ENCODE measurements around the gene APH1B.
"Not testable (repeated sequence)": the region's sequence is repeated elsewhere in the genome, so short reads cannot be mapped to it uniquely, and the experiment has no call there.

Gene APH1B

DNA sequence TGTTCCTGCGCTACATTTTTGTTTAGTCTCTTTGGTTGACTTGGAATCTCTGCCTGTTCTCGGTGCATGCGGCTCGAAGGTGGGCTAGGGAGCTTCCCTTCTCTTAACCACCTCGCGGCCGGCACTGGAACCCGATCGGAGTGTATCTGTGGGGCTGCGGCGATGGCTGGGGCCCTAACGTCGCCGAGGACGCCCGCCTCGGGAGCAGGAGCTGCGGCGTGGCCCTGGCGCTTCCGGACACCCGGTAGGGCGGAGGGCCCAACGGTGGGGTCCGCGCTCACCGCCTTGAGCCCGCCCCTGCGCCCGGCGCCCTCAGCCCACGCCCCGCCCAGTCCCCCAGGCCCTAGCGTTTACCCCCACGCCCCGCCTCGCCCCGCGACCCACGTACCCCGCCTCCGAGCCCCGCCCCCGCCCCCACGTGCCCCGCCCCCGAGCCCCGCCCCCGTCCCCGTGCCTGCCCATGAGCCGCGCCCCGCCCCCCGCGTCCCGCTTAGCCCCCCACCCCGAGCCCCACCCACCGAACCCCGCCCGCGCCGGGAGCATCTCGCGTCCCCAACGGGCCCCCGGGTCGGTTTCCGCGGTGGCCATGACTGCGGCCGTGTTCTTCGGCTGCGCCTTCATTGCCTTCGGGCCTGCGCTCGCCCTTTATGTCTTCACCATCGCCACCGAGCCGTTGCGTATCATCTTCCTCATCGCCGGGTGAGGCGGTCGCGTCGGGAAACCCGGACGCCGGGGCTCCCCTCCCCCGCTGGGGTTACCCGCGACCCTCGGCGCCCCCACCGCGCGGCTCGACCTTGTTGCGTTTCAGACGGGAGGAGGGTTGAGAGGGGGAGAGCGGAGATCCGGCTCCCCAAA, at the start of gene APH1B:
APH1B (plus strand) TSS at position 568 of the 855 bp plus-strand sequence; CDS start at position 587, 19 bp downstream.
- peak; percentile 94 for DNase-seq (ENCODE audit: low spot score)
- no peak for FAIRE-seq

DNA sequence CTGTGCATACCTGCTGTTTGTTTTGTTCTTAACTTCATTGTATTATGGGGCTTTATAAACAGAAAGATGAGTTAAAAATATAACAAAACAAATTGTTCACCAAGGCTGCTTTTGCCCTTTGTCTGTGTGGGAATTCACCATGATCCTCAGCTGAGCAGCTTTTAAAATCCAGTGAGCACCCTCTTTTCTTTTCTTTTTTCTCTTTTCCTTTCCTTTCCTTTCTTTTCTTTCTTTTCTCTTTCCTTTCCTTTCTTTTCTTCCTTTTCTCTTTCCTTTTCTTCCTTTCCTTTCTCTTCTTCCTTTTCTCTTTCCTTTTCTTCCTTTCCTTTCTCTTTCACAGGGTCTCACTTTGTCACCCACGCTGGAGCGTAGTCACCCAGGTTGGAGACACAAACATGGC, 49.7 kb upstream of the APH1B start:
- no peak for DNase-seq (ENCODE audit: low spot score)
- no peak for FAIRE-seq

DNA sequence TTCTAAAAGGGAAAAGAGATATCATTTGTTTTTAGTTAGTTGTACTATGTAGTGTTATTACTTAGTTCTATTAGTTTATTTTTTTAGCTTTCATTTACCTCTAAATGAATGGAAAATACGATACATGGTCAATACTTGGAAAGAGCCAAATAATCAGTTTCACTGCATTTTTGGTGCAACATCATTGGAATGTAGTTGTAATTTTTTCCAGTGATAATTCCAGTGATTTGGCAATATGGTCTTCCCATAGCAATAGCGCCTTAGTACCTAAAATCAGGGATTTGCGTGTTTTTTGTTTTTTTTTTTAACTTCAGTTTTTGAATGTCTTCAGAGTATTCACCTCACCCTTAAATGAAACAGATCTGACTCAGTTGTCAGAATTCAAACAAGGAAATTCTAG, 46.2 kb upstream of the APH1B start:
- FAIRE-seq = no peak
- no peak for DNase-seq (ENCODE audit: low spot score)

DNA sequence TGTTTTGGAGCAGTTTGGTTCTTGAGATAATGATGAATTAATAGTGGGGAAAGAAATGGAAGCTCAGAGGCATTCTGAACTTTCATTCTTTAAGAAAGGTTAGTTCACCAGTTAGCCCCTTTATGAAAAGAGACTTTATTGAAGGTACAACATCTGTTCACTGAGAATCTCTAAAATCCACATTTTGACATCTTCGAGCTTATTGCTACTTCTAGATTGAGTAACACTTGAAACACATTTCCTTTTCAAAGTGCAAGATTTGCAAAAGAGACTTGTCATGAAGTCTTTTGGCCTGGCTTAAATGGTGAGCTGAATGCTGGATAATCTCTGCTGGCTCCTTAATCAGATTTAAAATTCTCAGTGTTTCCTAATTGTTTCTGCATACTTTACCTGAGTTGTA, 45.7 kb upstream of the APH1B start:
- DNase-seq (ENCODE audit: low spot score) (no peak), FAIRE-seq (no peak)

DNA sequence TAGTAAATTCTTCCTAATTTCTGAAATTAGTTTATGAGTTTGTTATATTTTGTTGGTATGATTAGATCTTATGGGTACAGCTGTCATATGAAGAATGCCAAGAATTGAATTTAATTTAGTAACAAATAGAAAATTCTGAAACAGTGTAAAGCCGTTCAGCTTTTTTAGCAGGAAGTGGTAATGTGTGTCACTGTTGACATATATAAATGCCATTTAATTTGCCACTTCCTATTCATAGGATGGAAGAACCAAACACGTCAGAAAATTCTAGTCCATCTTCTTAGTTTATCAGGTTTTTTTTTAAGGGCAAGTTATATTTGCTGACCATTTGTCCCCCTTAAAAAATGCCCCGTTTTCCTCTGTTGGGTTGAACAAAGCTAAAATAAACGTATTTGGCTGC, 45.0 kb upstream of the APH1B start:
- FAIRE-seq = no peak
- no peak for DNase-seq (ENCODE audit: low spot score)

DNA sequence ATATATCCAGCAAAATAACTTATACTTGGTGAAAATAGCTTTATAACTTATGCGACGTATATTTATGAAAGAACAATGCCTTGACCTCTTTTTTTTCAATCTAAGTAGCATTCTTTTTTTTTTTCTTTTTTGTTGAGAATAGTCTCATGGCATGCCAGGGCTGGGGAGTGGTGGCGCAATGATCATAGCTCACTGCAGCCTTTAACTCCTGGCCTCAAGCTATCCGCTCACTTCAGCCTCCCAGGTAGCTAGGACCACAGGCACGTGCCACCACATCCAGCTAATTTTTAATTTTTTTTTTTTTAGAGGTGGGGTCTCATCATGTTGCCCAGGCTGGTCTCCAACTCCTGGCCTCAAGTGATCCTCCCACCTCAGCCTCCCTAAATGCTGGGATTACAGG, 44.5 kb upstream of the APH1B start:
- FAIRE-seq = no peak
- DNase-seq (ENCODE audit: low spot score) = no peak

DNA sequence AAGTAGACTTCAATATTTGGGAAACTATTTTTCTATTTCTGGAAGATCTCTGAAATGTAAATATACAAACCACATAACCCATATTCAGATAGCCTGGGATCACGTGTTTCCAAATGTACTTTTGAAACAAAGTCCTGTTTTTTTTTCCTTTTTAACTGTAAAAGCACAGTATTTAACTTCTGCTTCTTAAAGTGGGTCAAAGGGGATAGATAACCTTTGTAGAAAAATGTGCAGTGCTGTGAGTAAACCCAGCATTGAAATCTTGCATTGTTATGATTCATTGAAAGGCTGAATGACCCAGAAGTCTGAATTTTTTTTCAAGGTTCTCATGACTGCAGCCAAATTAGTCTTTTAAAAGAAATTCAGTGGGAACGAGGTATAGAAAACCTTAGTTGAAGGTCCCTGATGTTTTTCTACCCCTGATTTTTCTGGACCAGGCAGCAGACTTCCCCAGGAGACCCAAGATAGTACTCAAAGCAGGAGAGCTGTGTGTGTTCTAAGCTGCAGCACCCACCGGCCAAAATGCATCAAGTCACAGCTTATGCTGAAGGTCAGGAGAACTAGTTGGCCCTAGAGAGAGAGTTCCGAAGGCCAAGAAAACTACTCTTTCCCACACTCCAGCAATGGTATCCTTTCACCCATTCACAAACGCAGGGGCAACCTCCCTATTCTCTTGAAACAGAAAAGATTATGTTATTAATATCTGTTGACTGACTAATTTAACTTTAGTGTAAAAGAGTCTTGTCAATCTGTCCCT, 43.6 kb upstream of the APH1B start:
- FAIRE-seq (no peak), DNase-seq (ENCODE audit: low spot score) (no peak)

DNA sequence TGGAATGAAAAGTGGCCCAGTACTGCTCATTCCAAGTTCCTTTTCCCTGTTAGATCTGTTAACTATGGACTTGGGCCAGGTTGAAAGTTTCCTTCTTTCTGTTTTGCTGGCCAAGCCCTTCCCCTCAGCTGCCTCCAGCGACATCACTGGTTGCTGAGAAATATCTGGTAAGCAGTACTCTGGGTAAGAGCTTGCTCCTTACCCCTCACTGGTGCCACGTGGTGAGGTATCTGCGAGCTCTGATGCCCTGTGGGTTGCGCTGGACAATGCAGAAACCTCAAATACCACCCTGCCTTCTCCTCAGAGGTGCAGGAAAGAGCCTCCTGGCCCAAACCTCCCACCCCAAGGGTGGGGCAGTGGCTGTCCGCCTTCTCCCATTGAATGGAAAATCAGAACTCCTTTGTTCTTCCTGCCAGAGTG, 42.9 kb upstream of the APH1B start:
- peak; percentile 27 for FAIRE-seq
- DNase-seq (ENCODE audit: low spot score) = no peak

DNA sequence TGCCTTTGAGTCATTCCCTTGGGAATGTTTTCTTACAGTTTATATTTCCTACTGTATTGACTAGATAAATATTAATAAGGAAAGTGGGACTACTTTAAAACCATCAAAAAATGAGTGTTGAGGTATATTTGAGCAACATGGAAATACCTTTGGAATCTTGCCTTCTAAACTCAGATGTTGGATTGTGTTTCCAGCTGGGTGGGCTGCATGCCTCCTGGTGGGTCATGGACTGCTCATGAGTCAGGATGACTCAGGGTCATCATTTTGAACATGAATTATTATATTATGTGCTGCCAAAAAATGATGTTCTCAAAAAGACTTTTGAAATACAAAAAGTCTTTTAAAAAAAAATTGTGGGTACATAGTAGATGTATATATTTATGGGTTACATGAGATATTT, 41.1 kb upstream of the APH1B start:
- DNase-seq (ENCODE audit: low spot score) (no peak), FAIRE-seq (peak; percentile 37)

DNA sequence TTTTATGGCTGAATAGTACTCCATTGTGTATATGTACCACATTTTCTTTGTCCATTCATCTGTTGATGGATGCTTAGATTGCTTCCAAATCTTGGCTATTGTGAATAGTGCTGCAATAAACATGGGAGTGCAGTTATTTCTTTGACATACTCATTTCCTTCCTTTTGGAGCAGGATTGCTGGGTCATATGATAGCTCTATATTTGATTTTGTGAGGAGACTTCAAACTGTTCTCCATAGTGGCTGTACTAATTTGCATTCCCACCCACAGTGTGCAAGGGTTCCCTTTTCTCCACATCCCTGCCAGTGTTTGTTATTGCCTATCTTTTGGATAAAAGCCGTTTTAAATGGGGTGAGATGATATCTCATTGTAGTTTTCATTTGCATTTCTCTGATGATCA, 40.3 kb upstream of the APH1B start:
- FAIRE-seq = peak; percentile 35
- DNase-seq (ENCODE audit: low spot score) = not testable (repeated sequence)

DNA sequence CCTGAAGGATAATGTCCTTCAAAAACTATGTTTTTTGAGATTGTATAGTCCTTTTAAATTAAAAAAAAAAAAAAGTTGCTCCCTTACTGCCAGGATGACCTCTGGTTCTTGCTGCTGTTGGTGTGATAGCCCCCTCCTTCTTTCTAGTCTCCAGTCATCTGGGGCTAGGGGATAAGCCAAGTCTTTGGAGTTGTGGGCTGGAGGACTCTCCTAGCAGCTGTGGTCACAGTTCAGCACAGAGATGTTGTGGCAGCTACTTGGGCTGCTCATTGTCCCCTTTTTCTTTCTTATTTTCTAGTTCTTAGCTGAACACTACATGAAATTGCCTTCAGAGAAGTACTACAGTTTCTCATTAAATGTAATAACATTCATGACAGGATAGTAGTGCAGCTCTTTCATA, 39.2 kb upstream of the APH1B start:
- DNase-seq (ENCODE audit: low spot score) (no peak), FAIRE-seq (no peak)

DNA sequence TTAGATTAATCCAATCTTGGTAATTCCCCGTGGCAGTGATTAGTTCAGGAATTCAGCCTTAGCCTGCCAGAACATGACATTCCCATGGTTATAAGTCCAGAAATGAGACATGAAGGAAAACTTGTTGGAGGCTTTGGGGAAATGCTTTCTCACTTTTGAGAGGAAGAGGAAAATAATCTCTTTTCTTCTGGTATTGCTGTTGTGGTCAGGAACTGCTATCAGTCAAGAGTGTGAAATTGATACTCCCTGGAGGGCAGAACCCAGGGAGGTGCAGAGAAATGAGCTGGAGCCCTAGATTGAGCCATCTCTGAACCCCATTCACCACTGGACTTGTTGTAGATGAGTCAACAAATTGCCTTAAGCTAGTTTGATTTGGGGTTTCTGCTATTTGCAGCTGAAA, 38.6 kb upstream of the APH1B start:
- FAIRE-seq = no peak
- no peak for DNase-seq (ENCODE audit: low spot score)

DNA sequence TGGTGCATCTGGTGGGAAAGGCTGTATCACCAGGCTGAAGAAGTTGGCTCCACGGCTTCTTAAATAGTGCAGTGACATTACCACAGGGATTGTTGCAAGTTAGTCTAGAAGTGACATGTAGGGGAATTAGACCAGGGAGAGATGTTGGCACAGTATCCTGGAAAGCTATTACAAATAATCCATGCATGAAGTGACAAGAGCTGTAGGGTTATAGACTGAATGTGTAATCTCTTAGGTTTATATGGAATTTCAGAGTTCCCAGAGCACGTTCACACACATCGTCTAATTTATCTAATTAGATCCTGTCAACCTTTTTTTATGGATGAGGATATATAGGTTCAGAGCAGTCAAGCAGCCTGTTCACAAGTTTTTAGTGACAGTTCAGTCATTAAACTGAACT, 37.3 kb upstream of the APH1B start:
- no peak for FAIRE-seq
- no peak for DNase-seq (ENCODE audit: low spot score)

DNA sequence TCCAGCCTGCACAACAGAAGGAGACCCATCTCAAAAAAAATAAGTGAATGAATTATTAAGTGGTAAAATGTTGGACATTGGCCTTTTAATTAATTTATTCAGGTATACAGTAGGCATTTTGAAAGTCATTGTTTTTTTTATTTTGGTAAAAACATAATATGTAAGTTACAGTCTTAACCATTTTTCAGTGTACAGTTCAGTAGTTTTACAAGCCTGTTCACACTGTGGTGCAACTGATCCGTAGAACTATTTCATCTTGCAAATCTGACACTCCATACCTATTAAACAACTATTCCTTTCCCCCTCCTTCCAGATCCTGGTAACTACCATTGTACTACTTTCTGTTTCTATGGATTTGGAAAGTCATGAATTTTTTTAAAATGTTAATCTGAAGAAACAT, 36.1 kb upstream of the APH1B start:
- FAIRE-seq = no peak
- DNase-seq (ENCODE audit: low spot score) = no peak

DNA sequence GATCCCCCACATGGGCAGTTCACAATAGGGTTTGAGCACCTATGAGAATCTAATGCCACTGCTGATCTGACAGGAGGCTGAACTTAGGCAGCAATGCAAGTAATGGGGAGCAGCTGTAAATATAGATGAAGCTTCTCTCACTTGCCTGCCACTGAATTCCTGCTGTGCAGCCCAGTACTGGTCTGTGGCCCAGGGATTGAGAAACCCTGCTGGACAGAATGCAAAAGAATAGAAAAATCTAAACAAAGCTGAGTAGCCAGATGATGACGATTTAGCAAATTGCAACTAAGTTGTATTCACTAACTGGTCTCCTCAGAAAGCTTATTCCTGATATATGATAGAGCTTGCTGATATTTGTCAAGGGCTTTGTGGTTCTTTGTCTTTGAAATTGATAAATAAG, 34.3 kb upstream of the APH1B start:
- FAIRE-seq (no peak), DNase-seq (ENCODE audit: low spot score) (no peak)

DNA sequence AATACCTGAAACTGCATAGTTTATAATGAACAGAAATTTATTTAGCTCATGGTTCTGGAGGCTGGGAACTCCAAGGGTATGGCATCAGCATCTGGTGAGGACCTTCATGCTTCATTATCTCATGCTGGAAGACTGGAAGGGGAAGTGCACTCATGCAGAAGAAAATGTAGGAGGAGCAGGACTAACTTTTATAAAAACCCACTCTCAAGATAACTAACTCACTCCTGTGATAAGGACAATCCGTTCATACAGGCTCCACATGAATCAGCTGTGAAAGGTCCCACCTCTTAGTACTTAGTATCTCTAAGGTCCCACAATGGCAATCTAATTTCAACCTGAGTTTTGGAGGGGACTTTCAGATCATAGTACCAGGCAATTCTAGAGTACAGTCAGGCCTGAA, 33.6 kb upstream of the APH1B start:
- DNase-seq (ENCODE audit: low spot score) (no peak), FAIRE-seq (no peak)

DNA sequence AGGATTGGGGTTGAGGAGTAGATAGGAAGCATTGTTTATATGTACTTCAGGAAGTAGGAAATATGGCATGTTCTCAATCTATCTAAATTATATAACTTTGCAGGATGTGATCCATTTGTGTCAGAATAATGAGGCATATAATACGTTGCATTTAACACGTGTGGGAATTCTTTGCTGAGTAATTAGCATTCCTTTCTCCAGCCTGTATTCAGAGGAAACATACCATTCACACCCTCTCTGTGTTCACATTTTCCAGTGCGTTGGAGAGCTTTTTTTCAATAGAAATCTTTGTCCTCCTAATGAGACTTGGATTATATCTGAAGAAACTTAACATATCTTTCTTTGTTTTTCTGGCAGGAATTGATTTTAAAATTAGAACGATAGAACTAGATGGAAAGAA, 33.0 kb upstream of the APH1B start:
- DNase-seq (ENCODE audit: low spot score) (no peak), FAIRE-seq (peak; percentile 9)

DNA sequence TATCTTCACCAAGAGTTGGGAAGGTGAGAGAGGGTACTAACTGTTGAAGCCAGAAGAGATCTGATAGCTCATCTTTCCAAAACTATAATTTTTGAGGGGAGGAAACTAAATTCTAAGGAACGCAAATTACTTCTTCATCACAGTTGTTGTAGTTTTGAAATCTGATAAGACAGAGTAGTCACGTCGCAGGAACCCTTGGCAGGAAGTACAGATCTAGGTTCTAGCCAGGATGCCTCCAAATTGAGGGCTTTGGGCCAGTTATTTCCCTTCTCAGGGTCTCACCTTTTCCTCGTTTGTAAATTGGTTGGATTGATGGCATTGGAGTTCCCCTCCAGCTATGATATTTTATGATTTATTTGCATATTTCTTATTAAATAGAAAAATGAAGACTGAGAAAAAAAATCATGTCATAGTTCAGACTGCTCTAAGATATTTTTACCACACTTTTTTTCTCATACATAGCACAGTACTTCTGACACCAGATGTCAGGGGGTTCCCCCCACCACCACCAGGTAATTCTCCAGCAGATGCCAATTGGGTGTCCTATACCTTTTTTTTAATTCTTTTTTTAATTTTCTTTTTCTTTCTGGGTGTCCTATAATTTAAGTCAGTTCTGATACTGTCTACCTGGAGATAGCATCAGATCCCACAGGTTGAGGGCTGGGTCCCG, 32.3 kb upstream of the APH1B start:
- DNase-seq (ENCODE audit: low spot score) (no peak), FAIRE-seq (no peak)

DNA sequence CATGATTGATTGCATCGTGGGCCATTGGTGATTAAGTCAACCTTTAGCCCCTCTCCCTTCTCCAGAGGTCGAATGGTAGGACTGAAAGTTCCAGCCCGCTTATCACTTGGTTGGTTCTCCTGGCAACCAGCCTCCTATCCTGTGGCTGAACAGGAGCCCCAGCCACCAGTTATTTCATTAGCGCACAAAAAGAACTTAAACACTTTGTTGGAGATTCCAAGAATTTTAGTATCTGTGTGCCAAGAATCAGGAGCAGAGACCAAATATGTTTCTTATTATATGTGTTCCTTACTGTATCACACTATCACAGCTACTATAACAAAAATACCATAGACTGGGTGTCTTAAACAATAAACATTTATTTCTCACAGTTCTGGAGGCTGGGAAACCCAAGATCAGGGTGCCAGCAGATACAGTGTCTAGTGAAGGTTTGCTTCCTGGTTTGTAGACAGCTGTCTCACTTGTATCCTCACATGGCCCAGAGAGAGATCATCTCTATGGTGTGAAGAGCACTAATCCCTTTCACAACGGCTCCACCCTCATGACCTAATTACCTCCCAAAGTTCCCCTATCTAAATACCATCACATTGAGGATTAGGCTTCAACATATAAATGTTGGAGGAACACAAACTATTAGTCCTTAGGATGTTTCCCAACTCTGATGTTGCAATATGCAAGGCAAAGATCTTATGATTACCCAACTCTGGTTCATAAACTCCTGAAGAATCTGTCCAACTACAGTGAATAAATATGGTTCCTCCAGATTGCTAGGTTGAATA, 30.5 kb upstream of the APH1B start:
- no peak for DNase-seq (ENCODE audit: low spot score)

DNA sequence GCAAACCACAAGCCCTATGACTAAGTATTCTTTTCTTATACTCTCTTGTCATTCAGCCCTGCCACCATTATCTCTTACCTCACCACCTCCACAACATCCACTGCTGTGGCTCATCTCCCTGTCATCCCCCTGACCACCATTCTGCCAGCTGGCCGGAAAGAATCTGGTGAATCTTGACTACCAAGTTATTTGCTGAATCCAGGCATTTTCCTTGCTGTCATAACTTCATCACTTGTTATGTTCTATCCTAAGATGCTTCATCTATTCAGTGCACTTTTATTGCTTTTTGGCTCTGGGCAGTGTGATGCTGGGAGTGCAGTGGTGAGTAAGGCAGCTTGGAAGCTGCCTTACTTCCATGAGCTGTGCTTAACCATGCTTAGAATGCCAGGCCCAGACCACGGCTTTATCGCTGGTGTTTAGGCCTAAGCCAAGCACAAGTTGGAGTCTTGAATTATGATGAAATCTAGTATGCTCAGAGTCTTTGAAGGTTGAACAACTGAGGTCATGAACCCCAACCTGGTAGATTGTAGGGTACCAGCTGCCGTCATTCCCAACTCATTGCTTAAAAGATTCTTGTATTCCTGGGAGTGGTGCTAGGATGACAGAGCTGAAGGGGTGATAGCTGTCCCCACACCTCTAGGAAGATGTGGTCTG, 27.0 kb upstream of the APH1B start:
- FAIRE-seq (peak; percentile 95), DNase-seq (ENCODE audit: low spot score) (peak; percentile 80)

More for the DNA sequence above, 30.5 kb upstream of the APH1B start:
- no peak for FAIRE-seq

DNA sequence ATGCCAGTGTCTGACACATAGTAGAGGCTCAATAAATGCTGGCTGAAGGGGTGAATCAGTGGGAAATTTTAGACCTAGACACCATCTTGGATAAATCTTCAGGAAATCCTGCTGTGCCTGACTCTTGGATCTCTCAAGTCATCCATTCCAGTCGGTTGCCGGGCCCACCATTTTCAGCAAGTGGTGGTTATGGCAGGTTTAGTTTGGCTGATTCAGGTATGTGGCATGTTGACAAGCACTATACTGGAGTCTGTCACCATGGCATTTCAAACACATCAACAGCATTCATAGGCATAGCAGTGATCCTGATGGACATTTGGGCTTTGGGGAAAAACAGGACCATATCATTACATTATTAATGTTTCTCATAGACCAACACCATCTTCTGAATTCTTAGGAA, 25.7 kb upstream of the APH1B start:
- FAIRE-seq (peak; percentile 37), DNase-seq (ENCODE audit: low spot score) (no peak)
